ENCODE data around the gene C1orf185. TPM values are rescaled to one million over a fixed set of nuclear protein-coding genes. Genes with fewer than 3 reads are reported as not detected.

The C1orf185 gene
- not detected in 2 replicates for total RNA-seq

- H3K4me3 ChIP-seq (ENCODE audit: low read depth, low read length), result no peak within 1 kb of the TSS
- no peak for DNase-seq (ENCODE audit: low read depth)
- TF ChIP-seq CTCF (conservative IDR thresholded peaks at IDR 0.05; ENCODE audit: low read depth, low read length), result no peak
Observed at GRCh38 chr1:51101976-51102375, at the start of gene C1orf185. Gene C1orf185, plus strand, starts transcription at chr1:51102228. Its CDS starts 6 bp downstream, at chr1:51102234.

- TF ChIP-seq CTCF (conservative IDR thresholded peaks at IDR 0.05; ENCODE audit: low read depth, low read length), result peak; percentile 55
- DNase-seq (ENCODE audit: low read depth), result no peak
- H3K4me3 ChIP-seq (ENCODE audit: low read depth, low read length), result no peak overlapping the region
Observed at GRCh38 chr1:51058858-51059257, 43.2 kb upstream of the C1orf185 start.

- H3K4me3 ChIP-seq (ENCODE audit: low read depth, low read length), result no peak overlapping the region
- TF ChIP-seq CTCF (conservative IDR thresholded peaks at IDR 0.05; ENCODE audit: low read depth, low read length), result no peak
- DNase-seq (ENCODE audit: low read depth), result no peak
Observed at GRCh38 chr1:51061231-51061918, 40.7 kb upstream of the C1orf185 start.

- TF ChIP-seq CTCF (conservative IDR thresholded peaks at IDR 0.05; ENCODE audit: low read depth, low read length), result no peak
- no peak overlapping the region for H3K4me3 ChIP-seq (ENCODE audit: low read depth, low read length)
- DNase-seq (ENCODE audit: low read depth), result peak; percentile 92
Observed at GRCh38 chr1:51063121-51063520, 38.9 kb upstream of the C1orf185 start.

GRCh38 chr1:51070011-51070410, 32.0 kb upstream of the C1orf185 start:
- TF ChIP-seq CTCF (conservative IDR thresholded peaks at IDR 0.05; ENCODE audit: low read depth, low read length), result no peak
- DNase-seq (ENCODE audit: low read depth), result no peak
- H3K4me3 ChIP-seq (ENCODE audit: low read depth, low read length), result no peak overlapping the region

GRCh38 chr1:51070640-51071039, 31.4 kb upstream of the C1orf185 start:
- TF ChIP-seq CTCF (conservative IDR thresholded peaks at IDR 0.05; ENCODE audit: low read depth, low read length), result no peak
- H3K4me3 ChIP-seq (ENCODE audit: low read depth, low read length), result no peak overlapping the region
- no peak for DNase-seq (ENCODE audit: low read depth)

Data from epithelial cell of proximal tubule (primary cell).